ENCODE results near the gene PRELID3B. TPM values are rescaled to one million over a fixed set of nuclear protein-coding genes. Genes with fewer than 3 reads are reported as not detected.

Gene PRELID3B
- total and polyA plus RNA-seq, 2 of the 8 experiments (the other 6 are each of a cell fraction or from before 2014, with no cell fraction given): 8.1 to 50.5 TPM

- CTCF ChIA-PET (ENCODE audit: partially characterized antibody): interaction anchor here (0.6 kb wide), 1 partner anchor 11 kb away, joined by 3 read pairs; no protein-coding TSS in a partner anchor
- Histone ChIP-seq H3K14ac (ENCODE audit: insufficient read length) (no peak overlapping the region), H4K91ac (replicated peaks; ENCODE audit: insufficient read length, low read length) (no peak overlapping the region)
Observed at GRCh38 chr20:59022754-59023153, 19.8 kb downstream of the PRELID3B start.

More at GRCh38 chr20:59022754-59023153, 19.8 kb downstream of the PRELID3B start:
- H3K79me1 ChIP-seq (ENCODE audit: low read depth, low read length): peaks cover 3% of the 10 kb centered on the region; the same call in 1 of the 2 replicates
- H3K23ac ChIP-seq (ENCODE audit: insufficient read length): no peak overlapping the region
- WGBS, 2 experiments (ENCODE audit: extremely low coverage in 1 of 2, insufficient coverage in 1 of 2, insufficient read length in 1 of 2, insufficient replicate concordance in 2 of 2, low coverage in 1 of 2, low lambda C conversion rate in 2 of 2, missing lambda C conversion rate in 1 of 2): 91% methylated on average over 15 of the region's 15 CpGs; no CpG with 5 or more reads in 1 of the 2 experiments
- H4K5ac ChIP-seq (ENCODE audit: insufficient read length, low read depth, low read length): no peak overlapping the region
- POLR2A ChIA-PET (ENCODE audit: partially characterized antibody): interaction anchor here (1.1 to 3.8 kb wide), 3 partner anchors 10 to 81 kb away, joined by 3 to 28 read pairs (median 3); partner anchors contain the start of gene ATP5F1E
- H3K4me3 ChIP-seq (ENCODE audit: extremely low read depth in 1 of 4, insufficient read depth in 2 of 4, low read depth in 3 of 4, low read length in 4 of 4): no peak overlapping the region
- H2BK15ac ChIP-seq (ENCODE audit: low read length): no peak overlapping the region
- no peak overlapping the region for H4K8ac ChIP-seq (ENCODE audit: extremely low read depth, insufficient read depth, low read length)
- H3K79me2 ChIP-seq (ENCODE audit: control insufficient read depth in 1 of 2, insufficient read depth in 2 of 2, low read length in 2 of 2): no peaks in the 10 kb centered on the region
- no peak overlapping the region for H2BK20ac ChIP-seq (ENCODE audit: low read length)
- H2BK12ac ChIP-seq (ENCODE audit: low read depth, low read length): no peak overlapping the region
- H4K20me1 ChIP-seq (replicated peaks in 1 of 2; ENCODE audit: control insufficient read depth in 1 of 2, insufficient read depth in 2 of 2, low read length in 2 of 2): peaks cover under 1 to 5% of the 10 kb centered on the region in 2 experiments
- no peak for FAIRE-seq
- peaks cover 0 to 4% (median 2%) of the 10 kb centered on the region in 4 experiments; a peak in 1 of 7 replicates for H3K27me3 ChIP-seq (replicated peaks in 1 of 4; ENCODE audit: control insufficient read depth in 3 of 4, extremely low read depth in 1 of 4, insufficient read depth in 3 of 4, low read length in 3 of 4)
- no peak overlapping the region for H3K56ac ChIP-seq (replicated peaks; ENCODE audit: insufficient read length, low read depth, low read length)
- H3K23me2 ChIP-seq (ENCODE audit: low read depth, low read length): peaks cover 2% of the 10 kb centered on the region; the same call in 1 of the 2 replicates
- no peaks in the 10 kb centered on the region for H3K9me3 ChIP-seq (ENCODE audit: insufficient read depth in 2 of 2, low read depth in 1 of 2, low read length in 1 of 2)
- H3K36me3 ChIP-seq (ENCODE audit: control insufficient read depth in 2 of 4, insufficient read depth in 4 of 4, low read length in 3 of 4): peaks cover 0 to 12% (median 4%) of the 10 kb centered on the region in 4 experiments; a peak in 4 of 8 replicates
- H3K27ac ChIP-seq (ENCODE audit: low read depth, low read length): no peak overlapping the region
- no peak for TF ChIP-seq RBBP5 (IDR thresholded peaks at IDR 0.05; ENCODE audit: borderline replicate concordance, low read depth, low read length)
- H3K9ac ChIP-seq (replicated peaks in 1 of 4; ENCODE audit: extremely low read depth in 1 of 4, low read depth in 3 of 4, low read length in 3 of 4): no peak overlapping the region; a peak in 1 of 7 replicates
- no peak overlapping the region for H2BK120ac ChIP-seq (replicated peaks; ENCODE audit: low read depth, low read length)
- H2AK5ac ChIP-seq (ENCODE audit: low read depth, low read length): no peak overlapping the region
- no peak overlapping the region for H3K4ac ChIP-seq (replicated peaks; ENCODE audit: insufficient read length, low read depth, low read length)
- peaks cover 0 to 2% (median 0%) of the 10 kb centered on the region in 4 experiments; a peak in 3 of 7 replicates for H3K4me1 ChIP-seq (replicated peaks in 1 of 4; ENCODE audit: control insufficient read depth in 3 of 4, insufficient read depth in 4 of 4, low read length in 3 of 4)
- H2AFZ ChIP-seq (ENCODE audit: low read length): no peak overlapping the region
- no peak for DNase-seq (ENCODE audit: low read depth in 1 of 2, low spot score in 2 of 2)
- H3K4me2 ChIP-seq (ENCODE audit: insufficient read depth in 1 of 2, low read depth in 2 of 2, low read length in 2 of 2): no peak overlapping the region
- H3K18ac ChIP-seq (ENCODE audit: extremely low read depth, low read length): no peak overlapping the region
- H2BK5ac ChIP-seq (ENCODE audit: low read depth, low read length): no peak overlapping the region
